ENCODE data around the gene HHATL.

HHATL gene

DNA sequence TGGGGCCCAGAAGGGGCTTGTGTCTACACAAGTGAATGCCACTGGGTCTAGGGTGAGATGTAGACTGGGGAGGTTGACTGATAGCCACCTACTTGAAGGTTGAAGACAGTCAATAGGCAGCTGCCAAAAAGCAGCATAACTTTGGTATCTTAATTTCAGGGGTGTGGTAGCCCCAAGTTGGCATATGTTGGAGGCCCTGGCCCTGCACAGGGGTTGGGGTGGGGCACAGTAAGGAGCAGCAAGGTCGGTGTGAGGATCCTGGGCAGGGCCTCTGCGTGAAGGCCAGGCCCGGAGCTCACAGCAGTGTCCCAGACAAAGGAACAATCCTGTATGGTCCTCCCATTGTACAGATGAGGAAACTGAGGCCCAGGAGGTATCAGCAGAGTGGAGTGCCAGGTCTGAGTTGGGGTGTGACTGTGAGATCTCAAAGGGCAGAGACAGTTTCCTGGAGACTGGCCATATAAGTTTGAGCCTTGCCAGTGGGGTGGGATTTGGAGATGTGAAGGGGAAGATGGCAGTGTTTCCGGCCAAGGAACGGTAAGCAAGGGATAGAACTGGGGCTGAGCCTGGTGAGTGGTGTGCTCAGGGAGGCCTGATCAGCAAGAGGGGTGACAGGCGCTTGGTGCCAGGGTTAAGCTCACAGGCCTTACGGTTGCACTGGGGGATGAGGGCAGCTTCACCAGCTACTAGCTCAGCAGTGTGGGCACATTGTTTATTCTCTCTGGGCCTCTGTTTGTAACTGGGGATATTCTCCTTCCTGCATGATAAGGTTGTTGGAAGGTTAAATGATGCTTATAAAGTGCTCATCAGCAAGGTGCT lies 15.6 kb downstream of the HHATL start:
- TF ChIP-seq CEBPB (IDR thresholded peaks at IDR 0.05) (no peak), RAD21 (IDR thresholded peaks at IDR 0.05; ENCODE audit: low read depth) (no peak), NFIC (IDR thresholded peaks at IDR 0.05) (no peak), CREB1 (IDR thresholded peaks at IDR 0.05; ENCODE audit: low read depth) (no peak), FOXM1 (IDR thresholded peaks at IDR 0.05; ENCODE audit: borderline replicate concordance, low read depth) (no peak), TCF12 (IDR thresholded peaks at IDR 0.05; ENCODE audit: low read depth) (no peak)
- TF ChIP-seq, protein P1, sequence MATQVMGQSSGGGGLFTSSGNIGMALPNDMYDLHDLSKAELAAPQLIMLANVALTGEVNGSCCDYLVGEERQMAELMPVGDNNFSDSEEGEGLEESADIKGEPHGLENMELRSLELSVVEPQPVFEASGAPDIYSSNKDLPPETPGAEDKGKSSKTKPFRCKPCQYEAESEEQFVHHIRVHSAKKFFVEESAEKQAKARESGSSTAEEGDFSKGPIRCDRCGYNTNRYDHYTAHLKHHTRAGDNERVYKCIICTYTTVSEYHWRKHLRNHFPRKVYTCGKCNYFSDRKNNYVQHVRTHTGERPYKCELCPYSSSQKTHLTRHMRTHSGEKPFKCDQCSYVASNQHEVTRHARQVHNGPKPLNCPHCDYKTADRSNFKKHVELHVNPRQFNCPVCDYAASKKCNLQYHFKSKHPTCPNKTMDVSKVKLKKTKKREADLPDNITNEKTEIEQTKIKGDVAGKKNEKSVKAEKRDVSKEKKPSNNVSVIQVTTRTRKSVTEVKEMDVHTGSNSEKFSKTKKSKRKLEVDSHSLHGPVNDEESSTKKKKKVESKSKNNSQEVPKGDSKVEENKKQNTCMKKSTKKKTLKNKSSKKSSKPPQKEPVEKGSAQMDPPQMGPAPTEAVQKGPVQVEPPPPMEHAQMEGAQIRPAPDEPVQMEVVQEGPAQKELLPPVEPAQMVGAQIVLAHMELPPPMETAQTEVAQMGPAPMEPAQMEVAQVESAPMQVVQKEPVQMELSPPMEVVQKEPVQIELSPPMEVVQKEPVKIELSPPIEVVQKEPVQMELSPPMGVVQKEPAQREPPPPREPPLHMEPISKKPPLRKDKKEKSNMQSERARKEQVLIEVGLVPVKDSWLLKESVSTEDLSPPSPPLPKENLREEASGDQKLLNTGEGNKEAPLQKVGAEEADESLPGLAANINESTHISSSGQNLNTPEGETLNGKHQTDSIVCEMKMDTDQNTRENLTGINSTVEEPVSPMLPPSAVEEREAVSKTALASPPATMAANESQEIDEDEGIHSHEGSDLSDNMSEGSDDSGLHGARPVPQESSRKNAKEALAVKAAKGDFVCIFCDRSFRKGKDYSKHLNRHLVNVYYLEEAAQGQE (IDR thresholded peaks at IDR 0.05; ENCODE audit: low read depth) = no peak
- TF ChIP-seq, protein P2, sequence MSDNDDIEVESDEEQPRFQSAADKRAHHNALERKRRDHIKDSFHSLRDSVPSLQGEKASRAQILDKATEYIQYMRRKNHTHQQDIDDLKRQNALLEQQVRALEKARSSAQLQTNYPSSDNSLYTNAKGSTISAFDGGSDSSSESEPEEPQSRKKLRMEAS (IDR thresholded peaks at IDR 0.05) = no peak

DNA sequence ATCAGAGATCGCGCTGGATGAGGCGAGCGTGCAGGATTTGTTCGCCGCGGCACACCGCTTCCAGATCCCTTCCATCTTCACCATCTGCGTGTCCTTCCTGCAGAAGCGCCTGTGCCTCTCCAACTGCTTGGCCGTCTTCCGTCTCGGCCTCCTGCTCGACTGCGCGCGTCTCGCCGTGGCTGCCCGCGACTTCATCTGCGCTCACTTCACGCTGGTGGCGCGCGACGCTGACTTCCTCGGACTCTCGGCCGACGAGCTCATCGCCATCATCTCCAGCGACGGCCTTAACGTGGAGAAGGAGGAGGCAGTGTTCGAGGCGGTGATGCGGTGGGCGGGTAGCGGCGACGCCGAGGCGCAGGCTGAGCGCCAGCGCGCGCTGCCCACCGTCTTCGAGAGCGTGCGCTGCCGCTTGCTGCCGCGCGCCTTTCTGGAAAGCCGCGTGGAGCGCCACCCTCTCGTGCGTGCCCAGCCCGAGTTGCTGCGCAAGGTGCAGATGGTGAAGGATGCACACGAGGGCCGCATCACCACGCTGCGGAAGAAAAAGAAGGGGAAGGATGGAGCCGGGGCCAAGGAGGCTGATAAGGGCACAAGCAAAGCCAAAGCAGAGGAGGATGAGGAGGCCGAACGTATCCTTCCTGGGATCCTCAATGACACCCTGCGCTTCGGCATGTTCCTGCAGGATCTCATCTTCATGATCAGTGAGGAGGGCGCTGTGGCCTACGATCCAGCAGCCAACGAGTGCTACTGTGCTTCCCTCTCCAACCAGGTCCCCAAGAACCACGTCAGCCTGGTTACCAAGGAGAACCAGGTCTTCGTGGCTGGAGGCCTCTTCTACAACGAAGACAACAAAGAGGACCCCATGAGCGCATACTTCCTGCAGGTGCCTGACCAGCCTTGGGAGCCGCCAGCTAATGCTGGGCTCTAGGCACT lies 16.4 kb downstream of the HHATL start:
- TF ChIP-seq EP300 (IDR thresholded peaks at IDR 0.05; ENCODE audit: borderline replicate concordance) = no peak
- no peak for TF ChIP-seq YY1 (IDR thresholded peaks at IDR 0.05; ENCODE audit: low read depth)
- no peak for TF ChIP-seq RAD21 (IDR thresholded peaks at IDR 0.05; ENCODE audit: low read depth)
- TF ChIP-seq NFIC (IDR thresholded peaks at IDR 0.05) = no peak
- TF ChIP-seq USF1 (IDR thresholded peaks at IDR 0.05) = no peak
- TF ChIP-seq ZBTB7A (IDR thresholded peaks at IDR 0.05; ENCODE audit: low read depth) = no peak

- TF ChIP-seq EGR1 (IDR thresholded peaks at IDR 0.05) (no peak), NFIC (IDR thresholded peaks at IDR 0.05) (no peak), RAD21 (IDR thresholded peaks at IDR 0.05; ENCODE audit: low read depth) (no peak), CEBPB (IDR thresholded peaks at IDR 0.05) (no peak), USF1 (IDR thresholded peaks at IDR 0.05) (no peak), TCF12 (IDR thresholded peaks at IDR 0.05; ENCODE audit: low read depth) (no peak), TAF1 (IDR thresholded peaks at IDR 0.05; ENCODE audit: low read depth) (no peak), TEAD4 (IDR thresholded peaks at IDR 0.05) (no peak)
- TF ChIP-seq, protein P2 (IDR thresholded peaks at IDR 0.05) = no peak
These were observed 17.2 kb downstream of the HHATL start, which contains the start of gene KLHL40 for GRCh38 chr3:42685363-42685881. Gene KLHL40, plus strand, starts transcription at chr3:42685537. Its CDS starts 82 bp downstream, at chr3:42685619.

GRCh38 chr3:42684632-42685362 lies 17.8 kb downstream of the HHATL start:
- TF ChIP-seq RAD21 (IDR thresholded peaks at IDR 0.05; ENCODE audit: low read depth) (no peak), YY1 (IDR thresholded peaks at IDR 0.05; ENCODE audit: low read depth) (no peak), ZBTB7A (IDR thresholded peaks at IDR 0.05; ENCODE audit: low read depth) (no peak), CREB1 (IDR thresholded peaks at IDR 0.05; ENCODE audit: low read depth) (no peak), FOXM1 (IDR thresholded peaks at IDR 0.05; ENCODE audit: borderline replicate concordance, low read depth) (no peak), TCF12 (IDR thresholded peaks at IDR 0.05; ENCODE audit: low read depth) (no peak), EP300 (IDR thresholded peaks at IDR 0.05; ENCODE audit: borderline replicate concordance) (no peak)
- TF ChIP-seq, protein P1 (IDR thresholded peaks at IDR 0.05; ENCODE audit: low read depth) = no peak

Data from Ishikawa (cell line).